ENCODE data around the gene PCDH15. TPM values are rescaled to one million over a fixed set of nuclear protein-coding genes. Genes with fewer than 3 reads are reported as not detected.
"Not testable (repeated sequence)": the region's sequence is repeated elsewhere in the genome, so short reads cannot be mapped to it uniquely, and the experiment has no call there.

The PCDH15 gene
- total RNA-seq, 4 donors from 2014 or later: 0.14 to 0.48 (median 0.37) TPM; not detected in 1

GRCh38 chr10:54550016-54550415 is 251.0 kb downstream of the PCDH15 start:
- no peak for TF ChIP-seq POLR2A (IDR thresholded peaks at IDR 0.05)
- no peak for TF ChIP-seq CTCF (IDR thresholded peaks at IDR 0.05)
- no peak for TF ChIP-seq POLR2AphosphoS5 (IDR thresholded peaks at IDR 0.05)
- no peak for TF ChIP-seq EP300 (IDR thresholded peaks at IDR 0.05; ENCODE audit: low read depth)
- intact Hi-C loops (cut with DNase I; ENCODE audit: low total_unique reads) (no loop called here), in situ Hi-C loops (cut with MboI; ENCODE audit: low pct_ligation_motif_present in 1 of 4, low pct_unique_long_range_greater_than_20kb in 1 of 4, low sequenced_read_pairs in 3 of 4) (no loop called here)
- H3K9me3 ChIP-seq: no peaks in the 10 kb centered on the region
- no peaks in the 10 kb centered on the region for H3K4me1 ChIP-seq
- H3K4me3 ChIP-seq: no peak overlapping the region
- 40 to 42% methylated on average over 3 of the region's 3 CpGs for WGBS, 2 donors (ENCODE audit: low coverage in 1 of 2)
- H3K36me3 ChIP-seq: no peaks in the 10 kb centered on the region
- no peak overlapping the region for H3K27ac ChIP-seq
- DNase-seq: no peak
- H3K27me3 ChIP-seq: no peaks in the 10 kb centered on the region

GRCh38 chr10:54531296-54531695 is 269.7 kb downstream of the PCDH15 start:
- TF ChIP-seq EP300 (IDR thresholded peaks at IDR 0.05; ENCODE audit: low read depth) (no peak), CTCF (IDR thresholded peaks at IDR 0.05) (no peak), POLR2A (IDR thresholded peaks at IDR 0.05) (no peak), POLR2AphosphoS5 (IDR thresholded peaks at IDR 0.05) (no peak)
- H3K4me1 ChIP-seq: no peaks in the 10 kb centered on the region
- no peaks in the 10 kb centered on the region for H3K27me3 ChIP-seq
- intact Hi-C loops (cut with DNase I; ENCODE audit: low total_unique reads) (no loop called here), in situ Hi-C loops (cut with MboI; ENCODE audit: low pct_ligation_motif_present in 1 of 4, low pct_unique_long_range_greater_than_20kb in 1 of 4, low sequenced_read_pairs in 3 of 4) (no loop called here)
- H3K4me3 ChIP-seq: no peak overlapping the region
- H3K27ac ChIP-seq: no peak overlapping the region
- no peaks in the 10 kb centered on the region for H3K36me3 ChIP-seq
- WGBS, 2 donors (ENCODE audit: low coverage in 1 of 2): 74 to 76% methylated on average over 3 of the region's 3 CpGs
- no peaks in the 10 kb centered on the region for H3K9me3 ChIP-seq
- DNase-seq: no peak

- no peak for TF ChIP-seq POLR2A (IDR thresholded peaks at IDR 0.05)
- no peak for TF ChIP-seq CTCF (IDR thresholded peaks at IDR 0.05)
- TF ChIP-seq EP300 (IDR thresholded peaks at IDR 0.05; ENCODE audit: low read depth): no peak
- no peak for TF ChIP-seq POLR2AphosphoS5 (IDR thresholded peaks at IDR 0.05)
- 75 to 92% methylated on average over 2 of the region's 2 CpGs for WGBS, 2 donors (ENCODE audit: low coverage in 1 of 2)
- no peaks in the 10 kb centered on the region for H3K9me3 ChIP-seq
- H3K27ac ChIP-seq: no peak overlapping the region
- intact Hi-C loops (cut with DNase I; ENCODE audit: low total_unique reads): no loop called here
- H3K27me3 ChIP-seq: no peaks in the 10 kb centered on the region
- DNase-seq: no peak
- H3K4me1 ChIP-seq: no peaks in the 10 kb centered on the region
- H3K36me3 ChIP-seq: no peaks in the 10 kb centered on the region
- in situ Hi-C loops (cut with MboI; ENCODE audit: low pct_ligation_motif_present in 1 of 4, low pct_unique_long_range_greater_than_20kb in 1 of 4, low sequenced_read_pairs in 3 of 4): no loop called here
- no peak overlapping the region for H3K4me3 ChIP-seq
Observed at GRCh38 chr10:54530299-54530698, 270.7 kb downstream of the PCDH15 start.

- Histone ChIP-seq H3K27ac (no peak overlapping the region), H3K4me3 (no peak overlapping the region), H3K4me1 (no peaks in the 10 kb centered on the region), H3K9me3 (no peaks in the 10 kb centered on the region), H3K27me3 (no peaks in the 10 kb centered on the region), H3K36me3 (no peaks in the 10 kb centered on the region)
- 39 to 44% methylated on average over 1 of the region's 1 CpG for WGBS, 2 donors (ENCODE audit: low coverage in 1 of 2)
- in situ Hi-C loops (cut with MboI; ENCODE audit: low pct_ligation_motif_present in 1 of 4, low pct_unique_long_range_greater_than_20kb in 1 of 4, low sequenced_read_pairs in 3 of 4): no loop called here
- intact Hi-C loops (cut with DNase I; ENCODE audit: low total_unique reads): no loop called here
- DNase-seq: no peak
- TF ChIP-seq CTCF (IDR thresholded peaks at IDR 0.05) (no peak), EP300 (IDR thresholded peaks at IDR 0.05; ENCODE audit: low read depth) (no peak), POLR2AphosphoS5 (IDR thresholded peaks at IDR 0.05) (no peak)
Observed at GRCh38 chr10:54525816-54526215, 275.2 kb downstream of the PCDH15 start.

GRCh38 chr10:54515244-54515643 is 285.8 kb downstream of the PCDH15 start:
- H3K27ac ChIP-seq; H3K4me1 ChIP-seq; H3K27me3 ChIP-seq; H3K36me3 ChIP-seq; in situ Hi-C loops (cut with MboI; ENCODE audit: low pct_ligation_motif_present in 1 of 4, low pct_unique_long_range_greater_than_20kb in 1 of 4, low sequenced_read_pairs in 3 of 4); DNase-seq; H3K9me3 ChIP-seq; intact Hi-C loops (cut with DNase I; ENCODE audit: low total_unique reads); H3K4me3 ChIP-seq: not testable (repeated sequence)
- 88 to 90% methylated on average over 9 to 11 of the region's 12 CpGs for WGBS, 2 donors (ENCODE audit: low coverage in 1 of 2)
